ENCODE results near the gene ABHD18. TPM values are rescaled to one million over a fixed set of nuclear protein-coding genes. Genes with fewer than 3 reads are reported as not detected.
"Not testable (repeated sequence)": the region's sequence is repeated elsewhere in the genome, so short reads cannot be mapped to it uniquely, and the experiment has no call there.

The ABHD18 gene
- total RNA-seq, 4 donors from 2014 or later: 20.5 to 25.6 (median 23.1) TPM

GRCh38 chr4:127965803-127966175, 583 bp downstream of the ABHD18 start:
- H3K4me1 ChIP-seq: peaks cover 0 to 5% (median 2%) of the 10 kb centered on the region in 4 donors

GRCh38 chr4:127967141-127967775, 2.1 kb downstream of the ABHD18 start:
- Histone ChIP-seq H3K4me3 (no peak overlapping the region), H3K27me3 (no peaks in the 10 kb centered on the region), H3K27ac (no peak overlapping the region), H3K36me3 (no peaks in the 10 kb centered on the region), H3K4me1 (peaks cover 0 to 5% (median 2%) of the 10 kb centered on the region in 4 donors), H3K9me3 (no peaks in the 10 kb centered on the region)
- no peak for TF ChIP-seq POLR2A (IDR thresholded peaks at IDR 0.05)
- TF ChIP-seq, protein P1, sequence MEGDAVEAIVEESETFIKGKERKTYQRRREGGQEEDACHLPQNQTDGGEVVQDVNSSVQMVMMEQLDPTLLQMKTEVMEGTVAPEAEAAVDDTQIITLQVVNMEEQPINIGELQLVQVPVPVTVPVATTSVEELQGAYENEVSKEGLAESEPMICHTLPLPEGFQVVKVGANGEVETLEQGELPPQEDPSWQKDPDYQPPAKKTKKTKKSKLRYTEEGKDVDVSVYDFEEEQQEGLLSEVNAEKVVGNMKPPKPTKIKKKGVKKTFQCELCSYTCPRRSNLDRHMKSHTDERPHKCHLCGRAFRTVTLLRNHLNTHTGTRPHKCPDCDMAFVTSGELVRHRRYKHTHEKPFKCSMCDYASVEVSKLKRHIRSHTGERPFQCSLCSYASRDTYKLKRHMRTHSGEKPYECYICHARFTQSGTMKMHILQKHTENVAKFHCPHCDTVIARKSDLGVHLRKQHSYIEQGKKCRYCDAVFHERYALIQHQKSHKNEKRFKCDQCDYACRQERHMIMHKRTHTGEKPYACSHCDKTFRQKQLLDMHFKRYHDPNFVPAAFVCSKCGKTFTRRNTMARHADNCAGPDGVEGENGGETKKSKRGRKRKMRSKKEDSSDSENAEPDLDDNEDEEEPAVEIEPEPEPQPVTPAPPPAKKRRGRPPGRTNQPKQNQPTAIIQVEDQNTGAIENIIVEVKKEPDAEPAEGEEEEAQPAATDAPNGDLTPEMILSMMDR (IDR thresholded peaks at IDR 0.05): no peak
- no peak for DNase-seq

More at GRCh38 chr4:127965803-127966175, 583 bp downstream of the ABHD18 start:
- TF ChIP-seq, protein P1 (IDR thresholded peaks at IDR 0.05): no peak
- TF ChIP-seq POLR2A (IDR thresholded peaks at IDR 0.05): no peak
- Histone ChIP-seq H3K27ac (peak overlapping the region; percentile 92 to 97 (median 94)), H3K27me3 (no peaks in the 10 kb centered on the region), H3K9me3 (no peaks in the 10 kb centered on the region), H3K36me3 (no peaks in the 10 kb centered on the region), H3K4me3 (peak overlapping the region; percentile 74 to 87 (median 81))
- DNase-seq: peak in 2 of 3 donors; percentile 63 to 80

GRCh38 chr4:127968586-127968985, 3.4 kb downstream of the ABHD18 start:
- no peaks in the 10 kb centered on the region for H3K9me3 ChIP-seq
- no peaks in the 10 kb centered on the region for H3K36me3 ChIP-seq
- no peak overlapping the region for H3K27ac ChIP-seq
- H3K4me3 ChIP-seq: no peak overlapping the region
- DNase-seq: no peak
- TF ChIP-seq, protein P1 (IDR thresholded peaks at IDR 0.05): no peak
- no peak for TF ChIP-seq POLR2A (IDR thresholded peaks at IDR 0.05)
- no peaks in the 10 kb centered on the region for H3K27me3 ChIP-seq
- peaks cover 0 to 5% (median 2%) of the 10 kb centered on the region in 4 donors for H3K4me1 ChIP-seq

DNA sequence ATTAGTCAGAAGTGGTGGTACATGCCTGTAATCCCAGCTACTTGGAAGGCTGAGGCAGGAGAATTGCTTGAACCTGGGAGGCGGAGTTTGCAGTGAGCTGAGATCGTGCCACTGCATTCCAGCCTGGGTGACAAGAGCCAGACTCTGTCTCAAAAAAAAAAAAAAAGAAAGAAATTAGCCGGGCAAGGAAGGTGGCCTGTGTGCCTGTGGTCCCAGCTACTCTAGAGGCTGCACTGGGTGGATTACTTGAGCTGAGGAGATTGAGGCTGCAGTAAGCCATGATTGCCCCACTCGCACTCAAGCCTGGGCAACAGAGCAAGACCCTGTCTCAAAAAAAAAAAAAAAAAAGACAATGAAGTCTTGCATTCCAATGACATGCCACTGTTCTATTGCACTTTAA, 5.7 kb downstream of the ABHD18 start:
- not testable (repeated sequence) for H3K27me3 ChIP-seq, H3K27ac ChIP-seq, DNase-seq, H3K4me1 ChIP-seq, H3K9me3 ChIP-seq, H3K36me3 ChIP-seq, H3K4me3 ChIP-seq

DNA sequence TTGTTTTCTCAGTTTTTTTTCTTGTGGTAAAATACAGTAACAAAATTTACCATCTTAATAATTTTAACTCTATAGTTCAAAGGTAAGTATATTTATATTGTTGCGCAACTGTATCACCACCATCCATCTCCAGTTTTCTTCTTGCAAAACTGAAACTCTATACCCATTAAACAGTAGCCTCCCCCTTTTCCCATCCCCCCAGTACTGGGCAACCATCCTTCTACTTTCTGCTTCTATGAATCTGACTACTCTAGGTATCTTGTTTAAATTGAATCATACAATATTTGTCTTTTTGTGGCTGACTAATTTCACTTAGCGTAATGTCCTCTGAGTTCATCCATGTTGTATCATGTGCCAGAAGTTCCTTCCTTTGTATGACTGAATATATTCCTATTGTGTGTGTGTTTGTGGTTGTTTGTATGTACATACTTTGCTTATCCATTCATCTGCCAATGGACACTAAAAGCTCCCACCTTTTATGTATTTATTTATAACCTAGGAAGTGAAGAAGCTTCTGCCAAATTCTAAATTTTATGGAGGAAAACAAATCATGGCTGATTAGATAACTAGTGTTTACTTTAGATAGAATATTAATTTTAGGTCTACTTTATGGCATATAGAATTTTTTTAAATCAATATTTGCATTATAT, 10.0 kb downstream of the ABHD18 start:
- no peak overlapping the region for H3K4me3 ChIP-seq
- DNase-seq: no peak
- TF ChIP-seq POLR2A (IDR thresholded peaks at IDR 0.05): no peak
- TF ChIP-seq, protein P1 (IDR thresholded peaks at IDR 0.05): no peak
- H3K9me3 ChIP-seq: no peaks in the 10 kb centered on the region
- no peaks in the 10 kb centered on the region for H3K4me1 ChIP-seq
- no peaks in the 10 kb centered on the region for H3K36me3 ChIP-seq
- no peak overlapping the region for H3K27ac ChIP-seq
- H3K27me3 ChIP-seq: no peaks in the 10 kb centered on the region

DNA sequence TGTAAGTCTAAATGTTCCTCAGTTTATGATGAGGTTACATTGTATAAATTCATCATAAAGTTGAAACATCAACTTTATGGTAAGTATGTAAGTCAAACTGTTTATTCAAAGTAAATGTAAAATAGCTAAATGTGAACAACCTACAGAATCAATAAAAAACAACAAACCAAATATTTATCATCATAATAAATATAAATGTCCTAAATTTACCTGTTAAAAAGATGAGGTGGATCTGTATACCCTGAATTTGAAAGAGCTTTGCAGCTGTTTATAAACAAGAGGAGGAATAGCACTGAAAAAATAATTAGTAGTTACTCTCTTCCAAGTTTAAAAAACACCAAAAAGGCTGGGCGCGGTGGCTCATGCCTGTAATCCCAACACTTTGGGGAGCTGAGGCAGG, 13.7 kb downstream of the ABHD18 start:
- no peaks in the 10 kb centered on the region for H3K9me3 ChIP-seq
- TF ChIP-seq POLR2A (IDR thresholded peaks at IDR 0.05): no peak
- TF ChIP-seq, protein P1 (IDR thresholded peaks at IDR 0.05): no peak
- no peak overlapping the region for H3K27ac ChIP-seq
- no peaks in the 10 kb centered on the region for H3K4me1 ChIP-seq
- no peak for DNase-seq
- no peaks in the 10 kb centered on the region for H3K36me3 ChIP-seq
- no peak overlapping the region for H3K4me3 ChIP-seq
- no peaks in the 10 kb centered on the region for H3K27me3 ChIP-seq

Data from Peyer's patch (tissue), 4 donors.